GM23338 (cell line): Measurements from ENCODE around the gene ISL2. TPM values are rescaled to one million over a fixed set of nuclear protein-coding genes. Genes with fewer than 3 reads are reported as not detected.

ENCODE experiments used
- ATAC-seq: fragments of 200-7000 bp; cut with Tn5 transposase; 3 replicates; pipeline ENCODE4 v1.9.1; 2020
- DNase-seq: peaks from one replicate; pipeline ENCODE4 v3.0.0-alpha.2; 2015; ENCODE audit warnings: low spot score
- H2AFZ ChIP-seq: fragments of 200-600 bp; sonication (generic); 2 replicates; pipeline ENCODE4 v1.8.0; 2016; ENCODE audit warnings: antibody characterized with exemption, mild to moderate bottlenecking, moderate library complexity
- H3F3A ChIP-seq: fragments of 200-600 bp; sonication (generic); replicated peaks from 2 replicates; pipeline ENCODE4 v1.8.0; 2017; ENCODE audit warnings: antibody characterized with exemption, mixed run types, low read depth
- H3K27ac ChIP-seq: fragments of 200-600 bp; sonication (generic); 2 replicates; pipeline ENCODE4 v1.6.1; 2016; ENCODE audit warnings: low read depth
- H3K27me3 ChIP-seq: fragments of 200-600 bp; sonication (generic); 2 replicates; pipeline ENCODE4 v1.8.0; 2016; ENCODE audit warnings: mild to moderate bottlenecking, mixed run types, moderate library complexity; ENCODE audit not compliant: insufficient read depth
- H3K36me3 ChIP-seq: fragments of 200-600 bp; sonication (generic); 2 replicates; pipeline ENCODE4 v1.8.0; 2016; ENCODE audit warnings: mild to moderate bottlenecking; ENCODE audit not compliant: insufficient read depth
- H3K4me1 ChIP-seq: fragments of 200-600 bp; sonication (generic); 2 replicates; pipeline ENCODE4 v1.8.0; 2016; ENCODE audit warnings: mild to moderate bottlenecking, moderate library complexity; ENCODE audit not compliant: insufficient read depth
- H3K4me2 ChIP-seq: fragments of 200-600 bp; sonication (generic); 2 replicates; pipeline ENCODE4 v1.7.1; 2017; ENCODE audit warnings: mixed run types
- H3K4me3 ChIP-seq: fragments of 200-600 bp; sonication (generic); 2 replicates; pipeline ENCODE4 v1.6.1; 2016; ENCODE audit warnings: mixed run types
- H3K79me2 ChIP-seq: fragments of 200-600 bp; sonication (generic); replicated peaks from 2 replicates; pipeline ENCODE4 v1.8.0; 2017; ENCODE audit warnings: mild to moderate bottlenecking; ENCODE audit not compliant: insufficient read depth
- H3K9me2 ChIP-seq: fragments of 200-600 bp; sonication (generic); 2 replicates; pipeline ENCODE4 v1.8.0; 2017; ENCODE audit not compliant: insufficient read depth
- H4K20me1 ChIP-seq: fragments of 200-600 bp; sonication (generic); replicated peaks from 2 replicates; pipeline ENCODE4 v1.8.0; 2017; ENCODE audit warnings: mild to moderate bottlenecking; ENCODE audit not compliant: insufficient read depth
- H3K27ac Mint-ChIP-seq: 2 replicates; pipeline ENCODE4 v1.8.0; 2020; ENCODE audit warnings: inconsistent platforms, mild to moderate bottlenecking, moderate library complexity, mixed read lengths
- H3K27me3 Mint-ChIP-seq: 3 replicates; pipeline ENCODE4 v1.8.0; 2022; ENCODE audit warnings: low read depth, mild to moderate bottlenecking, moderate library complexity, mixed read lengths, inconsistent platforms; ENCODE audit not compliant: insufficient read depth, poor library complexity
- H3K36me3 Mint-ChIP-seq: 3 replicates; pipeline ENCODE4 v1.8.0; 2021; ENCODE audit warnings: low read depth, mild to moderate bottlenecking, inconsistent platforms, moderate library complexity, mixed read lengths
- H3K4me1 Mint-ChIP-seq: 3 replicates; pipeline ENCODE4 v1.8.0; 2020; ENCODE audit warnings: mild to moderate bottlenecking, inconsistent platforms, mixed read lengths
- H3K4me3 Mint-ChIP-seq: 3 replicates; pipeline ENCODE4 v1.8.0; 2021; ENCODE audit warnings: moderate library complexity, mild to moderate bottlenecking, inconsistent platforms, mixed read lengths
- H3K9me3 Mint-ChIP-seq: 3 replicates; pipeline ENCODE4 v1.8.0; 2020; ENCODE audit warnings: moderate library complexity, mild to moderate bottlenecking, inconsistent platforms, mixed read lengths
- POLR2AphosphoS5 ChIP-seq: IDR thresholded peaks from 2 replicates; pipeline ENCODE4 v1.6.1; 2016; ENCODE audit warnings: antibody characterized with exemption, low read depth
- REST ChIP-seq: IDR thresholded peaks from one replicate; pipeline ENCODE4 v1.6.1; 2018; ENCODE audit warnings: antibody characterized with exemption; ENCODE audit not compliant: unreplicated experiment
- STAT1 ChIP-seq: IDR thresholded peaks from one replicate; pipeline ENCODE4 v1.6.1; 2016; ENCODE audit warnings: antibody characterized with exemption; ENCODE audit not compliant: unreplicated experiment
- polyA plus RNA-seq: library from polyadenylated mRNA; unstranded; fragments of >200 nt; fragmentation: Nextera tagmentation; extraction: Ambion mirVana; gene quantifications from 2 replicates; pipeline ENCODE4 v1.2.1, GENCODE V29; 2016
- total RNA-seq: library from RNA; depleted of rRNA; stranded (reverse); fragments of >200 nt; shearing (Covaris generic); gene quantifications from 2 replicates; pipeline ENCODE4 v1.2.3, GENCODE V29; 2014

The ISL2 gene
- total and polyA plus RNA-seq, 2 experiments from 2014 or later = 0.65 to 2.7 TPM

- TF ChIP-seq POLR2AphosphoS5 = no peak
- peaks cover 52% of the 10 kb centered on the region for H3K79me2 ChIP-seq
- peak overlapping the region; percentile 93 for H3K4me2 ChIP-seq
- H3K4me3 ChIP-seq = peak overlapping the region; percentile 89
- peaks cover 13% of the 10 kb centered on the region; the same call in 1 of the 2 replicates for H4K20me1 ChIP-seq
- no peak overlapping the region for H3K27ac ChIP-seq
- no peaks in the 10 kb centered on the region for H3K36me3 ChIP-seq
- H3K4me1 ChIP-seq = peaks cover 10% of the 10 kb centered on the region
- DNase-seq (no peak), ATAC-seq (no peak)
- H3K9me3 Mint-ChIP-seq = peaks cover 9% of the 10 kb centered on the region; the same call in 2 of the 3 replicates
- no peak overlapping the region for H2AFZ ChIP-seq
- peaks cover 3% of the 10 kb centered on the region; the same call in 1 of the 3 replicates for H3K36me3 Mint-ChIP-seq
- peaks cover 11% of the 10 kb centered on the region; the same call in 1 of the 2 replicates for H3K27me3 ChIP-seq
- H3K27ac Mint-ChIP-seq = no peak overlapping the region
- H3K4me3 Mint-ChIP-seq = peak overlapping the region; percentile 86
- H3K4me1 Mint-ChIP-seq = peaks cover 11% of the 10 kb centered on the region; the same call in 2 of the 3 replicates
- H3K27me3 Mint-ChIP-seq = peaks cover 10% of the 10 kb centered on the region
- H3K9me2 ChIP-seq = no peaks in the 10 kb centered on the region
- H3F3A ChIP-seq = no peaks in the 10 kb centered on the region
These were observed 26.8 kb upstream of the ISL2 start for GRCh38 chr15:76309601-76310330.

DNA sequence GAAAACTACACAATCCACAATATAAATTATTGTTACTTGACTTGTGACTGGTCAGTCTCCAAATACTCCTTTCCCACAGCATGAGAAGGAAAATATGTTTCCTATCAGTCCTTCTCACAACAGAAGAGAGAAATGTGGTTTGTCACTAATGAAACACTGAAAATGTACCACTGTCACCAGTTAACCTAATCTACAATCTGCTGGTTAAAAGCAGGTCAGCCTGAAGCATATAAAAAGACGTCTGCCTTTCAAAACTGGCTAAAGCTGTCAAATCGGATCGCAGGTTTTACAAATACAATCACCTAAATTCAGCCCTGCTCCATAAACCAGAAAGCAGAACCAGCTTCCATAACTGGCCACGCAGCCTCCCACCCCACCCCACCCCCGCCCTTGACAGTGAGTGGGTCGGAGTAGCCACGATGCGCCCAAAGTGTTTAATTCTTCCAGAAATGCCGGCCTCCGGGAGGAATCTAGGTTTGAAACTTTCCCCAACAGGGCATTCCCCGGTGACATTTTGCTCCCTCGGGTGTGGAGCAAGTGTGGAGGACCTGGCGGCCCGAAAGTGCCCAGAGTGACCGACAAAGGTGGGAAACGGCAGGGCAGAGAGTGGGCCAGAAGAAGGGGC lies 26.0 kb upstream of the ISL2 start:
- peak overlapping the region; percentile 86 for H3K4me3 Mint-ChIP-seq
- peaks cover 10% of the 10 kb centered on the region for H3K27me3 Mint-ChIP-seq
- no peak for TF ChIP-seq STAT1
- TF ChIP-seq REST = no peak
- TF ChIP-seq POLR2AphosphoS5 = no peak
- Histone ChIP-seq H3K27ac (no peak overlapping the region), H3K4me2 (peak overlapping the region; percentile 93), H3K4me1 (peaks cover 10% of the 10 kb centered on the region), H3F3A (no peaks in the 10 kb centered on the region), H3K9me2 (no peaks in the 10 kb centered on the region), H3K79me2 (peaks cover 44% of the 10 kb centered on the region), H2AFZ (peak overlapping the region; percentile 94; the same call in 1 of the 2 replicates), H3K27me3 (peaks cover 11% of the 10 kb centered on the region; the same call in 1 of the 2 replicates), H3K36me3 (no peaks in the 10 kb centered on the region), H3K4me3 (peak overlapping the region; percentile 89), H4K20me1 (peaks cover 13% of the 10 kb centered on the region; the same call in 1 of the 2 replicates)
- H3K9me3 Mint-ChIP-seq = peaks cover 7% of the 10 kb centered on the region; the same call in 2 of the 3 replicates
- H3K36me3 Mint-ChIP-seq = no peaks in the 10 kb centered on the region
- DNase-seq = no peak
- H3K4me1 Mint-ChIP-seq = peaks cover 11% of the 10 kb centered on the region; the same call in 2 of the 3 replicates
- ATAC-seq = peak; percentile 21
- H3K27ac Mint-ChIP-seq = no peak overlapping the region
